H9 (cell line): ENCODE results near the gene PGS1. TPM values are rescaled to one million over a fixed set of nuclear protein-coding genes. Genes with fewer than 3 reads are reported as not detected.

ENCODE experiments used
- DNase-seq: peaks from one replicate; pipeline ENCODE4 v3.0.0-alpha.2; 2017
- H2AFZ ChIP-seq: one replicate; pipeline ENCODE4 v1.6.1; 2013; ENCODE audit warnings: mild to moderate bottlenecking, low read length, control low read depth, moderate library complexity
- H2AK5ac ChIP-seq: 2 replicates; pipeline ENCODE4 v1.6.1; 2013; ENCODE audit warnings: low read length, control low read depth, mixed read lengths; ENCODE audit not compliant: insufficient read length
- H2BK120ac ChIP-seq: one replicate; pipeline ENCODE4 v1.6.1; 2013; ENCODE audit warnings: low read depth, mild to moderate bottlenecking, low read length, control low read depth, inconsistent platforms; ENCODE audit not compliant: poor library complexity, severe bottlenecking
- H2BK12ac ChIP-seq: 2 replicates; pipeline ENCODE4 v1.6.1; 2013; ENCODE audit warnings: low read length, control low read depth, mixed read lengths, low read depth; ENCODE audit not compliant: insufficient read length
- H2BK15ac ChIP-seq: 2 replicates; pipeline ENCODE4 v1.6.1; 2013; ENCODE audit warnings: low read depth, low read length, control low read depth
- H2BK20ac ChIP-seq: one replicate; pipeline ENCODE4 v1.6.1; 2013; ENCODE audit warnings: low read depth, mild to moderate bottlenecking, low read length, control low read depth, inconsistent platforms; ENCODE audit not compliant: poor library complexity, severe bottlenecking
- H2BK5ac ChIP-seq: 2 replicates; pipeline ENCODE4 v1.6.1; 2013; ENCODE audit warnings: low read length, control low read depth, mixed read lengths; ENCODE audit not compliant: insufficient read length
- H3K14ac ChIP-seq: 2 replicates; pipeline ENCODE4 v1.6.1; 2013; ENCODE audit warnings: low read length, control low read depth; ENCODE audit not compliant: insufficient read depth
- H3K18ac ChIP-seq: 2 replicates; pipeline ENCODE4 v1.6.1; 2013; ENCODE audit warnings: low read depth, mild to moderate bottlenecking, mixed read lengths, low read length, control low read depth; ENCODE audit not compliant: insufficient read length
- H3K23ac ChIP-seq: 2 replicates; pipeline ENCODE4 v1.6.1; 2013; ENCODE audit warnings: low read length, control low read depth, mixed read lengths, low read depth; ENCODE audit not compliant: insufficient read length
- H3K23me2 ChIP-seq: 2 replicates; pipeline ENCODE4 v1.6.1; 2013; ENCODE audit warnings: low read depth, mild to moderate bottlenecking, mixed read lengths, low read length, control low read depth; ENCODE audit not compliant: insufficient read length, poor library complexity, severe bottlenecking
- H3K27ac ChIP-seq: 2 replicates; pipeline ENCODE4 v1.5.1; 2013; ENCODE audit warnings: low read length, control low read depth, mixed read lengths, low read depth; ENCODE audit not compliant: insufficient read length
- H3K27me3 ChIP-seq: 2 replicates; pipeline ENCODE4 v1.6.1; 2013; ENCODE audit warnings: low read length, control low read depth, inconsistent platforms; ENCODE audit not compliant: insufficient read depth
- H3K4ac ChIP-seq: 2 replicates; pipeline ENCODE4 v1.6.1; 2013; ENCODE audit warnings: low read depth, mild to moderate bottlenecking, control low read depth, inconsistent platforms, low read length, moderate library complexity
- H3K4me1 ChIP-seq: 2 replicates; pipeline ENCODE4 v1.6.1; 2013; ENCODE audit warnings: low read length, control low read depth, inconsistent platforms; ENCODE audit not compliant: insufficient read depth
- H3K4me2 ChIP-seq: 2 replicates; pipeline ENCODE4 v1.6.1; 2013; ENCODE audit warnings: low read length, control low read depth, mixed read lengths; ENCODE audit not compliant: insufficient read length, insufficient read depth
- H3K56ac ChIP-seq: 2 replicates; pipeline ENCODE4 v1.6.1; 2013; ENCODE audit warnings: low read depth, mild to moderate bottlenecking, mixed read lengths, low read length, control low read depth; ENCODE audit not compliant: insufficient read length
- H3K79me1 ChIP-seq: 2 replicates; pipeline ENCODE4 v1.6.1; 2013; ENCODE audit warnings: low read depth, mild to moderate bottlenecking, moderate library complexity, low read length, control low read depth, inconsistent platforms; ENCODE audit not compliant: insufficient read depth, poor library complexity, severe bottlenecking
- H3K79me2 ChIP-seq: 2 replicates; pipeline ENCODE4 v1.6.1; 2013; ENCODE audit warnings: low read length, control low read depth, inconsistent platforms; ENCODE audit not compliant: insufficient read depth
- H3K9ac ChIP-seq: 2 replicates; pipeline ENCODE4 v1.6.1; 2013; ENCODE audit warnings: low read length, control low read depth, mixed read lengths; ENCODE audit not compliant: insufficient read length; ENCODE audit errors: extremely low read depth
- H3K9me3 ChIP-seq: one replicate; pipeline ENCODE4 v1.6.1; 2013; ENCODE audit warnings: low read depth, low read length, inconsistent platforms; ENCODE audit not compliant: control insufficient read depth
- H3T11ph ChIP-seq: one replicate; pipeline ENCODE4 v1.6.1; 2013; ENCODE audit warnings: mild to moderate bottlenecking, low read length, control low read depth, inconsistent platforms
- H4K20me1 ChIP-seq: one replicate; pipeline ENCODE4 v1.6.1; 2013; ENCODE audit not compliant: control insufficient read depth, insufficient read length, insufficient read depth
- H4K5ac ChIP-seq: 2 replicates; pipeline ENCODE4 v1.6.1; 2013; ENCODE audit warnings: low read depth, mild to moderate bottlenecking, mixed read lengths, low read length, control low read depth; ENCODE audit not compliant: insufficient read length
- H4K8ac ChIP-seq: replicated peaks from 2 replicates; pipeline ENCODE4 v1.6.1; 2013; ENCODE audit warnings: low read length, control low read depth, mixed read lengths, low read depth; ENCODE audit not compliant: insufficient read length
- H4K91ac ChIP-seq: 2 replicates; pipeline ENCODE4 v1.6.1; 2013; ENCODE audit warnings: low read depth, mild to moderate bottlenecking, moderate library complexity, mixed read lengths, low read length, control low read depth; ENCODE audit not compliant: insufficient read length
- H3K27ac Mint-ChIP-seq, 3 experiments: 2 replicates in 2 of 3; 3 replicates in 1 of 3; pipeline ENCODE4 v1.8.0; 2020 to 2021; ENCODE audit warnings: mixed read lengths in 3 of 3, mild to moderate bottlenecking in 1 of 3, moderate library complexity in 1 of 3
- H3K27me3 Mint-ChIP-seq: 2 replicates; pipeline ENCODE4 v1.8.0; 2021; ENCODE audit warnings: low read depth, mild to moderate bottlenecking, moderate library complexity, mixed read lengths
- H3K36me3 Mint-ChIP-seq, 3 experiments: 2 replicates in 2 of 3; 3 replicates in 1 of 3; pipeline ENCODE4 v1.8.0; 2020 to 2021; ENCODE audit warnings: low read depth in 3 of 3, mixed read lengths in 3 of 3; ENCODE audit not compliant: insufficient read depth in 1 of 3
- H3K4me1 Mint-ChIP-seq, 2 experiments: 2 replicates each; pipeline ENCODE4 v1.8.0; 2020; ENCODE audit warnings: mixed read lengths in 2 of 2
- H3K4me3 Mint-ChIP-seq, 2 experiments: 2 replicates in 1 of 2; 3 replicates in 1 of 2; pipeline ENCODE4 v1.8.0; 2020 to 2021; ENCODE audit warnings: mild to moderate bottlenecking in 2 of 2, mixed read lengths in 2 of 2, moderate library complexity in 1 of 2
- H3K9me3 Mint-ChIP-seq, 2 experiments: 2 replicates in 1 of 2; 3 replicates in 1 of 2; pipeline ENCODE4 v1.8.0; 2020; ENCODE audit warnings: mild to moderate bottlenecking in 2 of 2, mixed read lengths in 2 of 2, moderate library complexity in 1 of 2
- CTCF ChIP-seq: fragments of 200-600 bp; sonication (generic); conservative IDR thresholded peaks from 3 replicates; pipeline ENCODE4 v1.8.0; 2021; ENCODE audit warnings: antibody characterized with exemption, mild to moderate bottlenecking
- WGBS: extraction: QIAGEN DNeasy Blood & Tissue Kit; methylation state at CpG from one replicate; pipeline ENCODE4 v1.1.7; 2013; ENCODE audit warnings: missing lambda C conversion rate, low lambda C conversion rate, mixed read lengths; ENCODE audit not compliant: insufficient read length; ENCODE audit errors: extremely low coverage; 5-methylcytosine and 5-hydroxymethylcytosine counted together
- total RNA-seq: library from RNA; stranded (reverse); gene quantifications from 2 replicates; pipeline ENCODE4 v1.2.1, GENCODE V29; 2021

PGS1 gene
- total RNA-seq, 1 experiment from 2014 or later: 45.7 TPM

- Mint-ChIP-seq H3K4me1 (peaks cover 14 to 18% of the 10 kb centered on the region in 2 experiments), H3K9me3 (no peaks in the 10 kb centered on the region), H3K27me3 (peaks cover 2% of the 10 kb centered on the region), H3K27ac (no peak overlapping the region; a peak in 1 of 7 replicates), H3K4me3 (no peak overlapping the region), H3K36me3 (no peaks in the 10 kb centered on the region)
- Histone ChIP-seq H2AFZ (no peak overlapping the region), H4K8ac (no peak overlapping the region), H3K79me1 (no peaks in the 10 kb centered on the region), H3K23ac (no peak overlapping the region), H4K20me1 (no peaks in the 10 kb centered on the region), H3K18ac (no peak overlapping the region), H2BK12ac (no peak overlapping the region), H3K27me3 (no peaks in the 10 kb centered on the region), H2BK20ac (no peak overlapping the region), H2BK15ac (no peak overlapping the region), H2AK5ac (no peak overlapping the region), H4K5ac (no peak overlapping the region), H3K27ac (no peak overlapping the region), H2BK120ac (no peak overlapping the region), H4K91ac (no peak overlapping the region), H3K4ac (no peak overlapping the region), H3K23me2 (no peaks in the 10 kb centered on the region), H3K79me2 (no peaks in the 10 kb centered on the region), H2BK5ac (no peak overlapping the region), H3K9ac (no peak overlapping the region), H3K4me1 (peaks cover 4% of the 10 kb centered on the region; the same call in 1 of the 2 replicates), H3K14ac (no peak overlapping the region; the same call in 1 of the 2 replicates), H3K9me3 (no peaks in the 10 kb centered on the region), H3K4me2 (no peak overlapping the region), H3T11ph (no peak overlapping the region), H3K56ac (no peak overlapping the region)
- no CpG with 5 or more reads among the region's 16 CpGs for WGBS
- no peak for DNase-seq
- TF ChIP-seq CTCF: no peak
Observed at GRCh38 chr17:78329263-78330059, 49.0 kb upstream of the PGS1 start.
